AG08395 (cell line): Measurements from ENCODE around the gene CHRFAM7A.
"Not testable (repeated sequence)": the region's sequence is repeated elsewhere in the genome, so short reads cannot be mapped to it uniquely, and the experiment has no call there.

Source experiments
- DNase-seq: peaks from one replicate; pipeline ENCODE4 v3.0.0; 2012; ENCODE audit warnings: mixed read lengths, low spot score

Gene CHRFAM7A

DNA sequence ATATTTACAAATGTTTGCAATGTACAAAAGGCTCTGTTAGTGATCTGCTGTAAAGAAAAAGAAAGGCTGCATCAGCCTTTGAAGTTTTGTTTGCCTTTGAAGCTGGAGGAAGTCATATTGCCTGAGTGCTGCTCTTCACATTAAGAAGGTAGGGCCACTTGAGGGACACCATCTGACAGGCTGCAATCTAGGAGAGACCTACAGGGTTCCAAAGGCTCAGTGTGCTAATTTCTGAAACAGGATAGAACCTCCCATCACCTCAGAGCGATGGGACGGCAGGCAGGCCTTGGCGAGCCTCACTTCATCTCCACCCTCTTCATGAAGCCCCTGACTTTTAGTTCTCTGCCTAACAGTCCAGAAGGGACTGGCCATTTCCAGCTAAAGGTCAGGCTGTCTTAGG lies 77.6 kb downstream of the CHRFAM7A start:
- DNase-seq = not testable (repeated sequence)

DNA sequence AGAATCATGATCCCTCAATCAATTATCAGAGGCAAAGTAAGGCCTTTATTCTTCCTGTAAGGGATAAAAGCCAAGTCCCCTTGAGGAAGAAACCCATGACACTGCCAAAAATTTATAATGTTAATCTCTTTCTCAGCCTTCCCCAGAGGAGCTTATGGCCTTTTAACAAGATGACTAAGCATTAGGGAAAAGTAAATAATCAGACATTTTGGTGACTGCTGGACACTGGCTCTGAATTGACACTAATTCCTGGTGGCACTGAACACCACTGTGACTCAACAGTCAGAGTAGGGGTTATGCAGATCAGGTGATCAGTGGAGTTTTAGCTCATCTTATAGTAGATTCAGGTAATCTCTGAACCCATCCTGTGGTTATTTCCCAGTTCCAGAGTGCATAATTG lies 82.8 kb downstream of the CHRFAM7A start:
- not testable (repeated sequence) for DNase-seq
